Large intestine (tissue), 3 donors: ENCODE measurements around the gene SYNPO. TPM values are rescaled to one million over a fixed set of nuclear protein-coding genes. Genes with fewer than 3 reads are reported as not detected.

Experiments
- DNase-seq, 2 donors: peaks; one replicate each; pipeline versions ENCODE4 v3.0.0 to v3.0.0-alpha.2; 2013
- H3K27ac ChIP-seq: one replicate; pipeline ENCODE4 v1.5.1; 2013; ENCODE audit warnings: low read length
- H3K27me3 ChIP-seq: 2 replicates; pipeline ENCODE4 v1.6.1; 2013; ENCODE audit warnings: low read length; ENCODE audit not compliant: control insufficient read depth, insufficient read depth
- H3K36me3 ChIP-seq: 2 replicates; pipeline ENCODE4 v1.6.1; 2013; ENCODE audit warnings: low read length; ENCODE audit not compliant: control insufficient read depth, insufficient read depth
- H3K4me1 ChIP-seq: one replicate; pipeline ENCODE4 v1.6.1; 2013; ENCODE audit warnings: low read length; ENCODE audit not compliant: control insufficient read depth, insufficient read depth
- H3K4me3 ChIP-seq: one replicate; pipeline ENCODE4 v1.5.1; 2013; ENCODE audit warnings: low read length
- H3K9me3 ChIP-seq: one replicate; pipeline ENCODE4 v1.6.1; 2013; ENCODE audit warnings: mild to moderate bottlenecking, low read depth, low read length, moderate library complexity; ENCODE audit not compliant: control insufficient read depth
- WGBS: methylation state at CpG from one replicate; pipeline ENCODE4 v1.1.5; 2013; ENCODE audit warnings: low lambda C conversion rate; ENCODE audit not compliant: insufficient coverage; 5-methylcytosine and 5-hydroxymethylcytosine counted together
- polyA plus RNA-seq: library from polyadenylated mRNA; unstranded; fragments of 120-200 nt; gene quantifications from one replicate; pipeline ENCODE4 v1.2.1, GENCODE V29; 2013

Gene SYNPO
- polyA plus RNA-seq, 1 donor, result 46.7 TPM

DNA sequence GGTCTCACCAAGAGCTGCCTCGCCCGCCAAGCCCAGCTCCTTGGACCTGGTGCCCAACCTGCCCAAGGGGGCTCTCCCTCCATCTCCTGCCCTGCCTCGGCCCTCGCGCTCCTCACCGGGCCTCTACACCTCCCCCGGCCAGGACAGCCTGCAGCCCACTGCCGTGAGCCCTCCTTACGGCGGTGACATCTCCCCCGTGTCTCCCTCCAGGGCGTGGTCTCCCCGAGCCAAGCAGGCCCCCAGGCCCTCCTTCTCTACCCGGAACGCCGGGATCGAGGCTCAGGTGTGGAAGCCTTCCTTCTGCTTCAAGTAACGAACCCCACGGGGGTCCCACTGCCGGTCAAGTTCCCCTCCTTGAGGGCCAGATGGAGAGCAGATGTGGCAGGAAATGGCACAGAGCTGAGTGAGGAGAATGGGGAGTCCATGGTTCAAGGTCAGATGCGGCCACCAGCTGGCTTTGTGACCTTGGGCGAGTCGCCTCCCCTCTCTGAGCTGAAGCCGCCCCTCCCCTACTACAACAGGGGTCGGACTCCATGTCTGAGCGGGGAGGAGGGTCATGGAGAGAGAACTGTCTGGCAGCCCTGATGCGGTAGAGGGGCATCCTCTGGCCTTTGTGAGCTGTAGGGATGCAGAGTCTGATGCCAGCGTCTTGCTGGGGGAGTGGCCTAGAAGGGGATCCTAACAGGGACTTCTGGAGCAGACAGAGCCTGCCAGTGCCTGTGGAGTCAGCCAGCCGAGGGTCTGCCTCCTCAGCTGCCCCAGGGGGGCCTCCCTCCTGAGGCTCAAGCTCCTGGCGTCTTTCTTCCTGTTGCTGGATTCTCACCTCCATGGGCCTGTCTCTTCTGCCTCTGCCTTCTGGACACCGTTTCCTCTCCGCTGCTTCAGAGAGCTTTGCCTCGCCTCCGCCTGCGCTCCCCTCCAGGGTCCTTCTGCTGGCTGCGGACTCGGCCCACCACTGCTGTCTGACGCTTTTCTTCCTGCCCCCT, 9.9 kb downstream of the SYNPO start:
- H3K4me3 ChIP-seq, result no peak overlapping the region
- peaks cover 5% of the 10 kb centered on the region for H3K4me1 ChIP-seq
- no peaks in the 10 kb centered on the region for H3K9me3 ChIP-seq
- H3K27me3 ChIP-seq, result no peaks in the 10 kb centered on the region
- no CpG with 5 or more reads among the region's 38 CpGs for WGBS
- no peak for DNase-seq
- peaks cover 60% of the 10 kb centered on the region for H3K36me3 ChIP-seq
- H3K27ac ChIP-seq, result no peak overlapping the region

DNA sequence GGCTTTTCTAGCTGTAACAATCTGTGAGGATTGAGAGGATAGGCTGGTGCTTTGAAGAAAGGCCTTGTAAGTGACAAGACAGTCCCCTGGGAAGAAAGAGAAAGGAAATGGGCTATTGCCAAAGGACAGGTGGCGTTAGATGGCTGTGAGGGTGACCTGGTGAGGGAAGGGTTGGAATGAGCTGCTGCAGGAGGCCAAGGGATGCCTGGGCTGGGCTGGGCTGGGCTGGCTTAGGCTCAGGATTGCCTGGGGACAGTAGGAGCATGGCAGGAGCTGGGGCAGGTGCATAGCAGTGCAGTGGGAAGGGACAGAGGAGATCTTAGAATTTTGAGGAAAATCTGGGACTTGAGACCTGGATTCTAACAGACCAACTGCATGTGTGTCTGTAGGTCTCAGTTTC, 10.9 kb downstream of the SYNPO start:
- Histone ChIP-seq H3K4me1 (peaks cover 8% of the 10 kb centered on the region), H3K27ac (no peak overlapping the region), H3K27me3 (no peaks in the 10 kb centered on the region), H3K9me3 (no peaks in the 10 kb centered on the region), H3K4me3 (no peak overlapping the region), H3K36me3 (peaks cover 58% of the 10 kb centered on the region)
- WGBS, result no CpG with 5 or more reads among the region's 1 CpG
- DNase-seq, result no peak

DNA sequence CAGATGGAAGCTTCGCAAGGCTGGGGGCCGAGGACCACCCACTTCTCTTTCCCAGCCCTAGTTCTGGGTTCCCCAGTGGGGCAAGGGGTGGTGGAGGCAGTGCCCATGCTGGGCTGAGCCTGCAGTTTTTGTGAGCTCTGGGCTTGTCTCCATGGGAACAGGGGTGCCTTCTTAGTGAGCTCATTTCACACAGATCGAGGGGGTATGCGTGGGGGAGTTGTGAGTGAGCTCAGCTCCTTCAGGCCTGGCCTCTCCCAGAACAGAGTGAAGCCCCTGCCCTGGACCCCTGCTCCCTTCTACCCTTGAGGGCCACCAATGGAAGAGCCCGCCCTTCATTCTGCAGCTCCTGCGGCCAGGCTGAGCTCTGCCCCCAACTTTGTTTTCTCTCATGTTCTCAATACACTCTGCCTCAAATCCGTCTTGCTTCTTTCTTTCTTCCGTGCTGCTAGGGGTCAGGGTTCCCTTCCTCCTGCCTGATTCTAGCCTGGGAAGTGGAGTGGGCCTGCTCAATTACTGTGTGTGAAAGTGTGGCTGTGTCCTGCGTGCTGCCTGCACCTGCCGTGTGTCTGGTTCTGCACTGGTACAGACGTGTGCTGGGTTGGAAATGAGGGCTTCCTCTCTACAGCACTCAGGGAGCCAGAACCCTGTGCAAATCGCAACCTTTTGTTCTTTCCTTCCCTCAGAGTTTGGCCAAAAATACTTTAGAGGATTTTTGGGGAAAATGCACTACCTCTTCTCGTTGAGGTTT, 11.6 kb downstream of the SYNPO start:
- H3K9me3 ChIP-seq, result no peaks in the 10 kb centered on the region
- peaks cover 10% of the 10 kb centered on the region for H3K4me1 ChIP-seq
- peaks cover 58% of the 10 kb centered on the region for H3K36me3 ChIP-seq
- WGBS, result 51% methylated on average over 3 of the region's 13 CpGs
- DNase-seq, result no peak
- no peaks in the 10 kb centered on the region for H3K27me3 ChIP-seq
- H3K4me3 ChIP-seq, result no peak overlapping the region
- H3K27ac ChIP-seq, result no peak overlapping the region

GRCh38 chr5:150653145-150653761, 12.8 kb downstream of the SYNPO start:
- Histone ChIP-seq H3K36me3 (peaks cover 50% of the 10 kb centered on the region), H3K27ac (no peak overlapping the region), H3K4me3 (no peak overlapping the region), H3K4me1 (peaks cover 14% of the 10 kb centered on the region), H3K27me3 (no peaks in the 10 kb centered on the region), H3K9me3 (no peaks in the 10 kb centered on the region)
- DNase-seq, result no peak
- whole genome bisulfite sequencing, result no CpG with 5 or more reads among the region's 5 CpGs

DNA sequence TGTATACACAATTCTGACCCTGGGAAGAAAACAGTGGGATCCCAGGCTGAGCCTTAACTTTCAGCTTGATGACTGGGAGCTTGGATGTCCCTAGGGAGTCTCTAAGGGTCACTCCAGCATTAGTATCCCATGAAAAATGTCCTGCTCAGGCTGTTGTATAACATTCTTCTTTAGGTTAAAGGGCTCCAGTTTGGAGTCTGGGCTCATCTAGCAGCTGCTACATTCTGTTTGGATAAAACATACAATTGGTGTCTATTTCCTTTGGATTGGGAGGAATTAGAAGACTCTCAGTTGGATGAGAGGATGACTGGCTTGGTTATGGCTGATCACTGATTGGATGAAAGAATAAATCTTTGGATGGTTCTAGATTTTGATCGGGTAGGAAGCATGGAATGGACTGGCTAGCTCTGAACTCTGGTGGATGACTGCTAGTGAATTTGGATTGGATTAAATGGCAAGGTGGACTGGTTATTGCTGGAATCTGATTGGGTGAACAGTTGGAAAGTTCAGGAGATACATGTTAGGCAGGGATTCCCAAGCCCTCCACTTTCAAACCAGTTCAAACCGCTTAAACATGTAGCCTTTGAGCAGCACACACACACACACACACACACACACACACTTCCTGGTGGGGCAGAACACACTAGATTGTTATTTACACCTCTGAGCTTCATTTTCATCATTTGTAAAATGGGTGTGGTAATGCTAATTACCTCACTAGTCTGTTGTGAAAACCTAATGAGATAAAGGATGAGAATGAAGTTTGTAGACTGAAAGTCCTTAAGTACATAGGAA, 13.5 kb downstream of the SYNPO start:
- Histone ChIP-seq H3K9me3 (no peaks in the 10 kb centered on the region), H3K4me3 (no peak overlapping the region), H3K4me1 (peaks cover 14% of the 10 kb centered on the region), H3K36me3 (peaks cover 43% of the 10 kb centered on the region), H3K27me3 (no peaks in the 10 kb centered on the region), H3K27ac (no peak overlapping the region)
- no peak for DNase-seq
- no CpG with 5 or more reads among the region's 2 CpGs for whole genome bisulfite sequencing

DNA sequence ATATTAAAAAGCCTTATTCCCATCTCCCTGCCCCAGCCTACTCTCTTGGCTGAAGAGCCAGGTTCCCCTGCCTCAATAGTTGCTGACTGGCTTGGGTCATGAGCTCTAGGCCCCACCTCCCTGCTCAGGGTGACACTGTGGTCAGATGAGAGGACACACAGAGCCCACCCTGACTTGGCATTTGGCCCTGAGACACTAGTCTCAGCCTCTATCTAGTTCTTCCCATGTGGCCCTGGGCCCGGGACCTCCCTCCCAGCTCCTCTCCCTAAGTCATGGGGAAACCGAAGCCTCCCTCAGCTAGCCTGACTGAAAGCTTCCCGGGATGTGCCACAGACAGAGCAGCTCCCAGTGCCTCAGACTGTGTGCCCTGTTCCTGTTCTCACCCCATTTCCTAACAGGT, 14.8 kb downstream of the SYNPO start:
- no CpG with 5 or more reads among the region's 3 CpGs for WGBS
- Histone ChIP-seq H3K4me3 (no peak overlapping the region), H3K4me1 (peaks cover 14% of the 10 kb centered on the region), H3K9me3 (no peaks in the 10 kb centered on the region), H3K27me3 (no peaks in the 10 kb centered on the region), H3K36me3 (peaks cover 30% of the 10 kb centered on the region), H3K27ac (no peak overlapping the region)
- DNase-seq, result no peak

DNA sequence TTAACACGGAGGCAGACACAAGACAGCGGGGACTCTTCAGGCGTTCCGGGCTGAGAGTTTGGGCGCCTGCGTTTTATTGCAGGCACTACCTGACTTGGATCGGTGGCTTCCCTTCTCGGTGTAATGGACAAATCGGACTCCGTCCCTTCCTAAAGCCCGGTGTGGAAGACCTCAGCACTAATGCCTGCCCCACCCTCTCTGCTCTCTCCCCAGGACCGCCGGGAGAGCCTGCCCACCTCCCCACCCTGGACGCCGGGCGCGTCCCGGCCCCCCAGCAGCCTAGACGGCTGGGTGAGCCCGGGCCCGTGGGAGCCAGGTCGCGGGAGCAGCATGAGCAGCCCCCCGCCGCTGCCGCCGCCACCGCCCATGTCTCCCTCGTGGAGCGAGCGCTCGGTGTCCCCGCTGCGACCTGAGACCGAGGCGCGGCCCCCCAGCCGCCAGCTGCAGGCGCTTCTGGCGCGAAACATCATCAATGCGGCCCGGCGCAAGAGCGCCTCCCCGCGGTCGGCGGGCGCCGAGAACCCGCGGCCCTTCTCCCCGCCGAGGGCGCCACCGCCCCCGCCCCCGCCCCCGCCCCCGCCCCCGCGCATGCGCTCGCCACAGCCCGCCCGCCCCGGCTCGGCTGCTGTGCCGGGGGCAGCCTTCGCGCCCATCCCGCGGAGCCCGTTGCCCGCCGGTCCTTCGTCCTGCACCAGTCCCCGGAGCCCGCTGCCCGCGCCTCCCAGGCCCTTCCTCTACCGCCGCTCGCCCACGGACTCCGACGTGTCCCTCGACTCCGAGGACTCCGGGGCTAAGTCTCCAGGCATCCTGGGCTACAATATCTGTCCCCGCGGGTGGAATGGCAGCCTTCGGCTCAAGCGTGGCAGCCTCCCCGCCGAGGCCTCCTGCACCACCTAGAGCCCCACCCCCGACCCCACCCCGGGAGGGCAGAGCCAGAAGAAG, 16.0 kb downstream of the SYNPO start:
- Histone ChIP-seq H3K9me3 (no peaks in the 10 kb centered on the region), H3K36me3 (peaks cover 18% of the 10 kb centered on the region), H3K4me1 (peaks cover 12% of the 10 kb centered on the region), H3K27ac (no peak overlapping the region), H3K4me3 (peak overlapping the region; percentile 47), H3K27me3 (peaks cover 5% of the 10 kb centered on the region)
- WGBS, result no CpG with 5 or more reads among the region's 99 CpGs
- DNase-seq, result peak; percentile 74 to 80

- H3K4me1 ChIP-seq, result peaks cover 8% of the 10 kb centered on the region
- peaks cover 10% of the 10 kb centered on the region for H3K27me3 ChIP-seq
- no CpG with 5 or more reads among the region's 4 CpGs for WGBS
- H3K27ac ChIP-seq, result no peak overlapping the region
- H3K4me3 ChIP-seq, result no peak overlapping the region
- peaks cover 3% of the 10 kb centered on the region for H3K36me3 ChIP-seq
- no peak for DNase-seq
- H3K9me3 ChIP-seq, result no peaks in the 10 kb centered on the region
Observed at GRCh38 chr5:150658121-150658520, 17.7 kb downstream of the SYNPO start.

DNA sequence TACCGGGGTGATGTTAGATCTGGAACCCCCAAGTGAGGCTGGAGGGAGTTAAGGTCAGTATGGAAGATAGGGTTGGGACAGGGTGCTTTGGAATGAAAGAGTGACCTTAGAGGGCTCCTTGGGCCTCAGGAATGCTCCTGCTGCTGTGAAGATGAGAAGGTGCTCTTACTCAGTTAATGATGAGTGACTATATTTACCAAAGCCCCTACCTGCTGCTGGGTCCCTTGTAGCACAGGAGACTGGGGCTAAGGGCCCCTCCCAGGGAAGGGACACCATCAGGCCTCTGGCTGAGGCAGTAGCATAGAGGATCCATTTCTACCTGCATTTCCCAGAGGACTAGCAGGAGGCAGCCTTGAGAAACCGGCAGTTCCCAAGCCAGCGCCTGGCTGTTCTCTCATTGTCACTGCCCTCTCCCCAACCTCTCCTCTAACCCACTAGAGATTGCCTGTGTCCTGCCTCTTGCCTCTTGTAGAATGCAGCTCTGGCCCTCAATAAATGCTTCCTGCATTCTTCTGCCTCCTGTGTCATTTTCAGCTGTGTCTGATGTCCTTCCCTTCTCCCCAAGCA, 18.3 kb downstream of the SYNPO start:
- Histone ChIP-seq H3K4me1 (peaks cover 8% of the 10 kb centered on the region), H3K36me3 (peaks cover 2% of the 10 kb centered on the region), H3K27ac (no peak overlapping the region), H3K4me3 (no peak overlapping the region), H3K27me3 (peaks cover 10% of the 10 kb centered on the region), H3K9me3 (no peaks in the 10 kb centered on the region)
- no peak for DNase-seq
- WGBS, result 100% methylated on average over 1 of the region's 3 CpGs
